Stimulated activated memory B cell treated with anti-CD40 and anti-IgM and Interleukin-4, amounts not matched to agents 10 μg/mL and 1 μg/mL and 100 μg/mL, for 72 hours (primary cell): ENCODE measurements around the gene ANO2.

Experiments used
- ATAC-seq: fragments of 150-1000 bp; cut with Tn5 transposase; 2 replicates; pipeline ENCODE4 v1.10.0; 2021
- H3K27ac Mint-ChIP-seq: one replicate; pipeline ENCODE4 v1.8.0; 2022; ENCODE audit warnings: mild to moderate bottlenecking, mixed read lengths
- H3K27me3 Mint-ChIP-seq: one replicate; pipeline ENCODE4 v1.8.0; 2022; ENCODE audit warnings: mixed read lengths
- H3K36me3 Mint-ChIP-seq: one replicate; pipeline ENCODE4 v1.8.0; 2022; ENCODE audit warnings: mixed read lengths
- H3K4me1 Mint-ChIP-seq: one replicate; pipeline ENCODE4 v1.8.0; 2022; ENCODE audit warnings: mixed read lengths
- H3K4me3 Mint-ChIP-seq: one replicate; pipeline ENCODE4 v1.8.0; 2022; ENCODE audit warnings: mild to moderate bottlenecking, moderate library complexity, mixed read lengths
- H3K9me3 Mint-ChIP-seq: one replicate; pipeline ENCODE4 v1.8.0; 2022; ENCODE audit warnings: mixed read lengths

ANO2 gene

DNA sequence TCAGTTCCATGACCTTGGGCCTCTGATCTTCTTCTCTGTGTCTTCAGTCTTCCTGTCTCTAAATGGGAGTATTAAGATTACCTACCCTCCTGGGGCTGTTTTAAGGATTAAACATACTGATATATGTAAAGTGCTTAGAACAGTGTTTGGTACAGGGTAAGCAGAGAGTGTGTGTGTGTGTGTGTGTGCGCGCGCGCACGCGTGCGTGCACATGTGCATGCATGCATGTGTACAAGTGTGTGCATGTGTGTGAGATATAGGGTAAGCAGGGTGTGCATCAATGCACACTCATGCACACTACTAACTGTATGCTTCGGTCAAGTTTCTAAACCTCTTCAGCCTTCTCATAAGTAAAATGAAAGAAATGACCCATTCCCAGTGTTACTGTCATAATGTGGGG, 316.6 kb downstream of the ANO2 start:
- Mint-ChIP-seq H3K9me3 (no peaks in the 10 kb centered on the region), H3K36me3 (no peaks in the 10 kb centered on the region), H3K4me1 (no peaks in the 10 kb centered on the region), H3K27ac (no peak overlapping the region), H3K27me3 (peaks cover 11% of the 10 kb centered on the region), H3K4me3 (no peak overlapping the region)
- ATAC-seq, result no peak

- no peak for ATAC-seq
- no peak overlapping the region for H3K4me3 Mint-ChIP-seq
- no peaks in the 10 kb centered on the region for H3K9me3 Mint-ChIP-seq
- peaks cover 7% of the 10 kb centered on the region for H3K27me3 Mint-ChIP-seq
- no peak overlapping the region for H3K27ac Mint-ChIP-seq
- no peaks in the 10 kb centered on the region for H3K4me1 Mint-ChIP-seq
- no peaks in the 10 kb centered on the region for H3K36me3 Mint-ChIP-seq
These were observed 317.9 kb downstream of the ANO2 start for GRCh38 chr12:5627053-5627630.

GRCh38 chr12:5626151-5626550, 318.9 kb downstream of the ANO2 start:
- ATAC-seq, result no peak
- Mint-ChIP-seq H3K27ac (no peak overlapping the region), H3K9me3 (no peaks in the 10 kb centered on the region), H3K36me3 (no peaks in the 10 kb centered on the region), H3K4me1 (no peaks in the 10 kb centered on the region), H3K27me3 (peaks cover 15% of the 10 kb centered on the region), H3K4me3 (no peak overlapping the region)

DNA sequence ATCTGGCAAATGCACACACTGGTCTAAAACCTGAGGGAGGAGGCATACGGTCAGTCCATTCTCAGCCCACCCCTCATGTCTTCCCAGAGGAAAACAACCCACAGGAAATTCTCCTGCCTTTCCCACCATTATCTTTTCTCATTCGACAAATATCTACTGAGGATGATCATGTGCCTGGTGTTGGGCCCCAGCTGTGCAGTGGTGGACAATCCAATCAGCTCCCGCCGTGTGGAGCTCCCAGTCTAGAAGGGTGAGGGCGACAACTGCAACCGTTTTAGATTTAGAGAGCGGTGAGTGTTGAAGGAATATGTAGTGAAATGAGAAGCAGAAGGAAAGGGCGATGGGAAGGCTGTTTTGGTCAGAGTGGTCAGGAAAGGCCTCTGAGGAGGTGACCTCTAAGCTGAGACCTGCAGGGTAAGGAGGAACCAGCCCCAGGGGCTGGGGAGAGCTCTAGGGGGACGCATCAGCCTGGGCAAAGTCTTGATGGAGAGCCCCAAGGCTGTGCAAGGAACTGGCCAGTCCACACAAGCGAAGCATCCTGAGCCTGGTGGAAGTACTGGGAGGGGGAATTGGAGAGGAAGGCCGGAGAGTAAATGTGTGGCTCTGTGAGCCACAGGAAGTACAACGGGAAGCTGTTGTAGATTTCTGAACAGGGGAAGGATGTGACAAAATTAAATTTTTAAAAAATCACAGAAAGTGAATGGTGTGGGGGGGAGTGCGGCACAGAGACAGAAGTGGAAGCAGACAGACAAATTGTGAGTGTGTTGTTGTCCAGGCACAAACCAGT, 320.4 kb downstream of the ANO2 start:
- Mint-ChIP-seq H3K27ac (no peak overlapping the region), H3K4me3 (no peak overlapping the region), H3K4me1 (no peaks in the 10 kb centered on the region), H3K27me3 (peaks cover 22% of the 10 kb centered on the region), H3K36me3 (no peaks in the 10 kb centered on the region), H3K9me3 (no peaks in the 10 kb centered on the region)
- ATAC-seq, result no peak

DNA sequence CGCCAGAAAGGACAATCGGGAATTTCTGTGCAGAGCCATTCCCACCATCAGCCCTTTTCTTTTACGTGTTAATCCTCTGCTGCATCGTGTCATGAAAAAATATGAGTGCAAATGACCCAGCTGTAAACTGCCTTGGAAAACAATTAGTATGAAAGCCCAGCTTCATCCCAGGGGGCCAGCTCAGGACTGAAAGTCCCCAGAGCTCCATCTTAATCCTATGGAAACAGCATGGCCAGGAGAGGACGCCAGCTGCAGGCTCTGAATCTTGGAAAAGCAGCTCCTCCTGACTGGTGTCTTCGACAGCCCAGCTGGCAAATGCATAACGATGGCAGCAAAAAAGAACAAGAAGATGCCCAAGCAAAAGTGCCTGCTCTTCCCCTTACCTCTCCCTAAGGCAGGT, 321.6 kb downstream of the ANO2 start:
- H3K27ac Mint-ChIP-seq, result no peak overlapping the region
- H3K4me1 Mint-ChIP-seq, result no peaks in the 10 kb centered on the region
- H3K4me3 Mint-ChIP-seq, result no peak overlapping the region
- ATAC-seq, result no peak
- no peaks in the 10 kb centered on the region for H3K36me3 Mint-ChIP-seq
- no peaks in the 10 kb centered on the region for H3K9me3 Mint-ChIP-seq
- H3K27me3 Mint-ChIP-seq, result peaks cover 19% of the 10 kb centered on the region

DNA sequence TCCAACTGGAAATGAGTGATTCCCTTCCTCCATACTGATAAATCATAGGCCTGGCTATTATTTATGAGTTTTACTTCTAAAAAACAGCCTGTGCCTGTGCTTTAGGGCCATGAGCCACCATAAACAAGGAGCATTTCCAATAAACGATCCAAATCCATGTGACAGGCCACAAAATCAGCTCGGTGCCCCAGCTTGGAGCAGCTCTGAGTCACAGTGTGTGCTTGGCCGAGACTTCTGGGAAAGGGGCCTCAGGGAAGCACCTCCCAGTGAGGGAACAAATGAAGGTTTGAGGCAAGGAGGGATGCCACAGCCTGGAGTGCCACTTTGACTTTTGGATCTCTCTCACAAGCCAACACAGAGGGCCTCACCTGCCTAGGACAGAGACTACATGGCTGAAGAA, 322.8 kb downstream of the ANO2 start:
- H3K4me3 Mint-ChIP-seq, result no peak overlapping the region
- no peaks in the 10 kb centered on the region for H3K9me3 Mint-ChIP-seq
- peaks cover 15% of the 10 kb centered on the region for H3K27me3 Mint-ChIP-seq
- ATAC-seq, result no peak
- no peaks in the 10 kb centered on the region for H3K36me3 Mint-ChIP-seq
- no peak overlapping the region for H3K27ac Mint-ChIP-seq
- no peaks in the 10 kb centered on the region for H3K4me1 Mint-ChIP-seq

DNA sequence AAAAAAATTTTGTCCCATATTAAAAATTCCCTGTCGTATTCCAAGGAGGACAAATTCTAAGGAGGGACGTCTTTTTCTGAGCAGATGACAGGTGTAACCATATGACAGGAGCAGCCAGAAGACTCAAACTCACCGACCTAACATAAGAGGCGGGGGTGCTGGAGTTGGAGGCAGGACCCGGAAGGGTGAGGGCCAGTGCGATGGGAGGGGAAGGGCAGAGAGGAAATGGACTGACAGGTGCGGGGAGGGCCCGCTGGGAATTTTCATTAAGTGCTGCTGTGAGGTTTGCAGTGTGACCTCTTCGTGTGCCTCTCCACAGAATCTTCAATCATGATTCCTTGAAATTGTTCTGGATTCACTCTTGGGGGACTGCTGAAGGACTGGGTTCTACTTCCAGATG, 323.7 kb downstream of the ANO2 start:
- no peaks in the 10 kb centered on the region for H3K9me3 Mint-ChIP-seq
- peaks cover 15% of the 10 kb centered on the region for H3K27me3 Mint-ChIP-seq
- no peaks in the 10 kb centered on the region for H3K4me1 Mint-ChIP-seq
- no peak for ATAC-seq
- H3K4me3 Mint-ChIP-seq, result no peak overlapping the region
- no peak overlapping the region for H3K27ac Mint-ChIP-seq
- no peaks in the 10 kb centered on the region for H3K36me3 Mint-ChIP-seq

GRCh38 chr12:5620896-5621295, 324.2 kb downstream of the ANO2 start:
- peaks cover 15% of the 10 kb centered on the region for H3K27me3 Mint-ChIP-seq
- H3K4me1 Mint-ChIP-seq, result no peaks in the 10 kb centered on the region
- H3K27ac Mint-ChIP-seq, result no peak overlapping the region
- no peaks in the 10 kb centered on the region for H3K36me3 Mint-ChIP-seq
- H3K9me3 Mint-ChIP-seq, result no peaks in the 10 kb centered on the region
- no peak overlapping the region for H3K4me3 Mint-ChIP-seq
- no peak for ATAC-seq

- H3K4me3 Mint-ChIP-seq, result no peak overlapping the region
- ATAC-seq, result no peak
- H3K9me3 Mint-ChIP-seq, result no peaks in the 10 kb centered on the region
- H3K27ac Mint-ChIP-seq, result no peak overlapping the region
- no peaks in the 10 kb centered on the region for H3K4me1 Mint-ChIP-seq
- H3K27me3 Mint-ChIP-seq, result peaks cover 15% of the 10 kb centered on the region
- no peaks in the 10 kb centered on the region for H3K36me3 Mint-ChIP-seq
These were observed 325.4 kb downstream of the ANO2 start for GRCh38 chr12:5619628-5620027.

GRCh38 chr12:5616854-5617253, 328.2 kb downstream of the ANO2 start:
- Mint-ChIP-seq H3K36me3 (no peaks in the 10 kb centered on the region), H3K27me3 (peaks cover 14% of the 10 kb centered on the region), H3K4me1 (no peaks in the 10 kb centered on the region), H3K27ac (no peak overlapping the region), H3K9me3 (no peaks in the 10 kb centered on the region), H3K4me3 (no peak overlapping the region)
- no peak for ATAC-seq

- Mint-ChIP-seq H3K9me3 (no peaks in the 10 kb centered on the region), H3K4me3 (no peak overlapping the region), H3K4me1 (no peaks in the 10 kb centered on the region), H3K27ac (no peak overlapping the region), H3K36me3 (no peaks in the 10 kb centered on the region), H3K27me3 (peaks cover 3% of the 10 kb centered on the region)
- no peak for ATAC-seq
These were observed 329.3 kb downstream of the ANO2 start for GRCh38 chr12:5615760-5616159.

DNA sequence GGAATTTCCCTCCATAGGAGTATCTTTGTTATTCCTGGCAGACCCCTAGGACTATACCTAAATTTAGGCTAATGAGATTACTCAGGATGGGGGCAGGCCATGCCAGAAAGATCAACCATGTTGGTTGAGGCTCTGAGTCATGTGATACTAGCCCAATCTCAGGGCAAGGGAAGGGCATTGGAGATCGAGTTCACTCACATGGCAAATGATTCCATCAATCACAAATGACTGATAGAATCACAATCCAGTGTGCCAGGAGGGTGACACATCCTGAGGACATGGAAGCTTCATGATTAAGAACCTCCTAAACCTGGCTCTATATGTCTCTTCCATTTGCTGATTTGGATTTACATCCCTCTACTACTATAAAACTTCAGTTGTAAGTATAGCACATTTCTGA, 330.8 kb downstream of the ANO2 start:
- H3K4me1 Mint-ChIP-seq, result no peaks in the 10 kb centered on the region
- H3K36me3 Mint-ChIP-seq, result no peaks in the 10 kb centered on the region
- H3K27me3 Mint-ChIP-seq, result no peaks in the 10 kb centered on the region
- H3K27ac Mint-ChIP-seq, result no peak overlapping the region
- no peaks in the 10 kb centered on the region for H3K9me3 Mint-ChIP-seq
- H3K4me3 Mint-ChIP-seq, result no peak overlapping the region
- ATAC-seq, result no peak

DNA sequence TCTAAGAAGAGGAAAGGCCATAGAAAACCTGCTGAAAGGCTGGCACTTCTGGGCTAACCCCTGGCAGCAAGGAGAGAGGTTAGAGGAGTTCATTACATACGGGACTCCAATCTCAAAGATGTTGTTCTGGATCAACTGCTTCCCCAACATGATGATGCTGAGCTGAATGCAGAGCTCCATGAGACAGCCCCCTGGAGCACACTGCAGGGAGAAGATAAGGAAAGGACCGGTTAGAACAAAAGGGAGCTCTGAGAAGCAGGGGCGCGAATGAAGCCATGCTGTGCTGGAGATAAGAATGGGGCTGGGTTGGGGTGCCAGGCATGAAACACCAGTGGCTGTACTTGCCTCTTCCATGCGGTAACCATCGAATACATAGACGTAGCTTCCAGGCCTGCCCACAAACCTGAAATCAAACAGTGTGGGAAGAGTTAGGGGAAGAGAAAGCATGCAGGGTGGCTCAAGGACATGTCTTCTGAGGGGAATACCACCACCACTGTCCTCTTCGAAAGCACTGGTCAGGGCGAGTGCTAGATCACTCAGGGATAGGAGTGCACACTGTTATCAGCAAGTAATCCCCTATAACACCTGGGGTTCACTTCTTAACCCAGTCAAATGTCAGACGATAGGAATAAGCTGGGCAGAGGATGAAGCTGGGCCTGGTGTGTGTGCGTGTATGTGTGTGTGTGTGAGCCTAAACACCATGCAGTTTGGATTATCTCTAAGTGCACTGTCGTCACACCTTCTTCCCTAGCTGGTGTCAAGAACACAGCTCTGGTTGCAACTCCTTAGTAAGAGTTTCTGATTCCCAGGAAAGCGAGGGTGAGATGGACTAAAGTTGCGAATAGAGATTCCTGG, 332.3 kb downstream of the ANO2 start:
- Mint-ChIP-seq H3K27ac (no peak overlapping the region), H3K4me1 (no peaks in the 10 kb centered on the region), H3K36me3 (no peaks in the 10 kb centered on the region), H3K9me3 (no peaks in the 10 kb centered on the region), H3K4me3 (no peak overlapping the region), H3K27me3 (no peaks in the 10 kb centered on the region)
- ATAC-seq, result no peak

DNA sequence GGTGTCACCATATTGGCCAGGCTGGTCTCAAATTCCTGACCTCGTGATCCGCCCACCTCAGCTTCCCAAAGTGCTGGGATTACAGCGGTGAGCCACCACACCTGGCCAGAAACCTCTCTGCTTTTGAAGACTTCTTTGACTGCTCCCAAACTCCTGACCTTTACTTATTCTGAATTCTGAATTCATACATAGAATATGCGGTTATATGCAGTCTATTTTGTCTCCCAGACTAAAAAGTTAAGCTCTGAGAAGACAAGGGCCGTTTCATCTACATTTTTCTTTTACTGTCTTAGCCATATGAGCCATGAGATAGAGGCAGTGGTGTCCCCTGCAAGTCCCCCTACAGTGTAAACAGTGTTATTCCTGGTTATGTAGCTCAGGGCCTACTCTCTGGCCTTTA, 333.9 kb downstream of the ANO2 start:
- Mint-ChIP-seq H3K4me1 (no peaks in the 10 kb centered on the region), H3K27ac (no peak overlapping the region), H3K36me3 (no peaks in the 10 kb centered on the region), H3K27me3 (no peaks in the 10 kb centered on the region), H3K4me3 (no peak overlapping the region), H3K9me3 (no peaks in the 10 kb centered on the region)
- ATAC-seq, result no peak

DNA sequence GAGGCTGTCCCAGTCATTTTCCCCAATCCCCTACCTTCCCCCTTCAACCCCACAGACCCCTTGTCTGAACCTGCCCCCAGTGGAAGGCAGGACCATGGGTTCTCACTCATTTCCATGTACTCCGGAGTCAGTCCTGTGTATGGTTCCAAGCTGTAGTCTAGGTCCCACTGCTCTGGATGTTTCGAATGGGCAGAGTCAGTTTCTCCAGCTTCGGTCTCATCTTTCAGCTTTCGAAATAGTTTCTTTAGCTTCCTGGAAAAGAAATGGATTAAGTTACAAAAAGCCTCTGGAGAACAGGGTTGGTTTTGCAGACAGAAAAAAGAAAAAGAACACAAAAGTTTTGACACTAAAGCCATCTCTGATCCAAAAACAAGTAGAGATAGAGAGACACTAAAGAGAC, 345.7 kb downstream of the ANO2 start:
- Mint-ChIP-seq H3K4me1 (no peaks in the 10 kb centered on the region), H3K27ac (no peak overlapping the region), H3K27me3 (peaks cover 9% of the 10 kb centered on the region), H3K4me3 (no peak overlapping the region), H3K36me3 (no peaks in the 10 kb centered on the region), H3K9me3 (peaks cover 4% of the 10 kb centered on the region)
- no peak for ATAC-seq

DNA sequence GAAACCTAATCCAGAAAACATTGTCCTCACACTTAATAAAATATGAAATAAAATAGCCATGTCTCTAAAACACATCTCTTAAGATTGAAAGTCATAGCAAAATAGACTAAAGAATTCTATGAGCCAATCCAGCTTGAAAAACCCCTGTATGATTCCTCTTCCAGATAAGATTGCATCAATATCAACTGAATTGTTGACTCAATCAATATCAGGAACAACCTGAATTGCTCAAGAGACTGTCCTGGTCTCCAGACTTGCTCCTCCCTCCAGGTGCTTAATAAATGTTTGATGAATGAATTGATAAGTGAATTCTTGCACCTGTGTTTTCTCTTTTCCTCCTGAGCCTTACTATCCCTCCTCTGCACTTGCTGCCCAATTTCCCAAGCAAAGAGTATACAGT, 351.1 kb downstream of the ANO2 start:
- no peaks in the 10 kb centered on the region for H3K36me3 Mint-ChIP-seq
- H3K4me3 Mint-ChIP-seq, result no peak overlapping the region
- H3K9me3 Mint-ChIP-seq, result no peaks in the 10 kb centered on the region
- no peak overlapping the region for H3K27ac Mint-ChIP-seq
- ATAC-seq, result no peak
- peaks cover 9% of the 10 kb centered on the region for H3K27me3 Mint-ChIP-seq
- H3K4me1 Mint-ChIP-seq, result no peaks in the 10 kb centered on the region
